Activated CD4-positive, alpha-beta T cell treated with anti-CD3 and anti-CD28 coated beads for 36 hours (primary cell): ENCODE measurements around the gene CRTC2. TPM values are rescaled to one million over a fixed set of nuclear protein-coding genes. Genes with fewer than 3 reads are reported as not detected.
"Not testable (repeated sequence)": the region's sequence is repeated elsewhere in the genome, so short reads cannot be mapped to it uniquely, and the experiment has no call there.

ENCODE experiments used
- ATAC-seq: fragments of 200-7000 bp; cut with Tn5 transposase; one replicate; pipeline ENCODE4 v1.10.0; 2021; ENCODE audit warnings: mild to moderate bottlenecking, moderate library complexity
- CTCF ChIA-PET: fragments of 350-600 bp; sonication (Branson Sonifier 250); formaldehyde crosslinking; loops from one replicate; lab custom pipeline; 2021; ENCODE audit warnings: antibody characterized with exemption; lab: Charles Lee
- POLR2A ChIA-PET: fragments of 350-600 bp; sonication (Branson Sonifier 250); formaldehyde crosslinking; loops from one replicate; lab custom pipeline; 2021; ENCODE audit warnings: antibody characterized with exemption, inconsistent platforms; lab: Charles Lee
- DNase-seq: peaks from one replicate; pipeline ENCODE4 v3.0.0-alpha.2; 2020
- H3K27ac Mint-ChIP-seq: one replicate; pipeline ENCODE4 v1.8.0; 2021; ENCODE audit warnings: mixed read lengths
- H3K27me3 Mint-ChIP-seq: one replicate; pipeline ENCODE4 v1.8.0; 2021; ENCODE audit warnings: mixed read lengths
- H3K36me3 Mint-ChIP-seq: one replicate; pipeline ENCODE4 v1.8.0; 2021; ENCODE audit warnings: low read depth, mixed read lengths
- H3K4me1 Mint-ChIP-seq: one replicate; pipeline ENCODE4 v1.8.0; 2021; ENCODE audit warnings: mixed read lengths
- H3K4me3 Mint-ChIP-seq: one replicate; pipeline ENCODE4 v1.8.0; 2021; ENCODE audit warnings: mild to moderate bottlenecking, moderate library complexity, mixed read lengths
- H3K9me3 Mint-ChIP-seq: one replicate; pipeline ENCODE4 v1.8.0; 2021; ENCODE audit warnings: low read depth, mixed read lengths
- intact Hi-C, 2 experiments: fragments of 100-400 bp; cut with DNase I in 1 of 2; cut with micrococcal nuclease in 1 of 2; formaldehyde crosslinking; loops; one replicate each; pipeline versions ENCODE4 v1.14.2 to v1.15.1; 2022 to 2024; cut with DNase I, micrococcal nuclease
- total RNA-seq, 2 experiments: library from RNA; stranded (reverse); gene quantifications; one replicate each; pipeline ENCODE4 v1.2.3, GENCODE V29; 2021

The CRTC2 gene
- total RNA-seq = 10 to 100 TPM; 60.6 to 80.4 TPM

GRCh38 chr1:153958111-153958960 lies at the start of gene CRTC2:
Gene CRTC2, minus strand, starts transcription at chr1:153958612. Its CDS starts 115 bp downstream, at chr1:153958497.
- Mint-ChIP-seq H3K4me3 (peak within 1 kb of the TSS; percentile 99), H3K9me3 (no peaks in the 10 kb centered on the region), H3K27ac (peak within 1 kb of the TSS; percentile 95), H3K27me3 (no peaks in the 10 kb centered on the region), H3K36me3 (peaks cover 22% of the 10 kb centered on the region), H3K4me1 (peaks cover 55% of the 10 kb centered on the region)
- DNase-seq (peak; percentile 99), ATAC-seq (peak; percentile 90)
- CTCF ChIA-PET = interaction anchor here (0.7 to 3.2 kb wide), 6 partner anchors 12 to 468 kb away, joined by 3 to 12 read pairs (median 4); partner anchors contain the start of genes DENND4B, JTB and RAB13
- POLR2A ChIA-PET = interaction anchor here (0.8 to 2.9 kb wide), 4 partner anchors 9 to 32 kb away, joined by 3 to 12 read pairs (median 8); partner anchors contain the start of genes CREB3L4, JTB and RPS27
- intact Hi-C loops = loop anchor here (1.0 to 5.0 kb wide), 9 partner anchors 9 to 300 kb away; partner anchors contain the start of genes JTB (in 2 of the 2), RPS27 (in 2 of the 2), CREB3L4 (in 1 of the 2) and DENND4B (in 1 of the 2)

GRCh38 chr1:154006136-154006535 lies 47.7 kb upstream of the CRTC2 start:
- H3K4me3 Mint-ChIP-seq = no peak overlapping the region
- no peaks in the 10 kb centered on the region for H3K27me3 Mint-ChIP-seq
- intact Hi-C loops = no loop called here
- ChIA-PET CTCF (no interaction called here), POLR2A (no interaction called here)
- no peak overlapping the region for H3K27ac Mint-ChIP-seq
- DNase-seq (no peak), ATAC-seq (no peak)
- H3K4me1 Mint-ChIP-seq = no peaks in the 10 kb centered on the region
- H3K36me3 Mint-ChIP-seq = no peaks in the 10 kb centered on the region
- H3K9me3 Mint-ChIP-seq = no peaks in the 10 kb centered on the region

- DNase-seq = no peak
- no peaks in the 10 kb centered on the region for H3K27me3 Mint-ChIP-seq
- ATAC-seq = no peak
- peaks cover 6% of the 10 kb centered on the region for H3K36me3 Mint-ChIP-seq
- intact Hi-C loops = no loop called here
- no peaks in the 10 kb centered on the region for H3K4me1 Mint-ChIP-seq
- no peaks in the 10 kb centered on the region for H3K9me3 Mint-ChIP-seq
- POLR2A ChIA-PET = interaction anchor here (0.7 kb wide), 1 partner anchor 199 kb away, joined by 3 read pairs; no protein-coding TSS in a partner anchor
- no peak overlapping the region for H3K27ac Mint-ChIP-seq
- CTCF ChIA-PET = no interaction called here
- H3K4me3 Mint-ChIP-seq = no peak overlapping the region
Observed at GRCh38 chr1:154000420-154000819, 42.0 kb upstream of the CRTC2 start.

- CTCF ChIA-PET = interaction anchor here (1.2 kb wide), 1 partner anchor 321 kb away, joined by 3 read pairs; no protein-coding TSS in a partner anchor
- H3K4me3 Mint-ChIP-seq, H3K27ac Mint-ChIP-seq, H3K27me3 Mint-ChIP-seq, ATAC-seq, intact Hi-C loops, POLR2A ChIA-PET, DNase-seq, H3K9me3 Mint-ChIP-seq: not testable (repeated sequence)
- peaks cover 35% of the 10 kb centered on the region for H3K36me3 Mint-ChIP-seq
- peaks cover 21% of the 10 kb centered on the region for H3K4me1 Mint-ChIP-seq
Observed at GRCh38 chr1:153996882-153997281, 38.5 kb upstream of the CRTC2 start.

- intact Hi-C loops = no loop called here
- H3K4me1 Mint-ChIP-seq = peaks cover 26% of the 10 kb centered on the region
- H3K4me3 Mint-ChIP-seq = no peak overlapping the region
- ChIA-PET POLR2A (interaction anchor here (0.7 kb wide), 1 partner anchor 21 kb away, joined by 4 read pairs; no protein-coding TSS in a partner anchor), CTCF (interaction anchor here (0.8 kb wide), 3 partner anchors 11 to 177 kb away, joined by 3 to 4 read pairs (median 3); no protein-coding TSS in a partner anchor)
- ATAC-seq (no peak), DNase-seq (no peak)
- H3K9me3 Mint-ChIP-seq = no peaks in the 10 kb centered on the region
- H3K27me3 Mint-ChIP-seq = no peaks in the 10 kb centered on the region
- no peak overlapping the region for H3K27ac Mint-ChIP-seq
- peaks cover 48% of the 10 kb centered on the region for H3K36me3 Mint-ChIP-seq
Observed at GRCh38 chr1:153995640-153996039, 37.2 kb upstream of the CRTC2 start.

- Mint-ChIP-seq H3K27me3 (no peaks in the 10 kb centered on the region), H3K4me3 (no peak overlapping the region), H3K36me3 (peaks cover 49% of the 10 kb centered on the region), H3K27ac (peak overlapping the region; percentile 37), H3K4me1 (peaks cover 29% of the 10 kb centered on the region), H3K9me3 (no peaks in the 10 kb centered on the region)
- ChIA-PET POLR2A (interaction anchor here (0.6 kb wide), 1 partner anchor 270 kb away, joined by 4 read pairs; no protein-coding TSS in a partner anchor), CTCF (interaction anchor here (0.8 kb wide), 2 partner anchors 11 to 177 kb away, joined by 3 read pairs; no protein-coding TSS in a partner anchor)
- no peak for ATAC-seq
- DNase-seq = no peak
- intact Hi-C loops = no loop called here
Observed at GRCh38 chr1:153995202-153995601, 36.8 kb upstream of the CRTC2 start.

- ATAC-seq (no peak), DNase-seq (no peak)
- H3K4me3 Mint-ChIP-seq = peak overlapping the region; percentile 93
- ChIA-PET CTCF (interaction anchor here (0.6 to 7.7 kb wide), 3 partner anchors 16 to 1329 kb away, joined by 3 to 66 read pairs (median 4); partner anchors contain the start of genes JTB and RUSC1), POLR2A (interaction anchor here (0.6 to 2.0 kb wide), 6 partner anchors 14 to 88 kb away, joined by 3 to 25 read pairs (median 16); partner anchors contain the start of genes DENND4B, GATAD2B, JTB and SLC39A1)
- peaks cover 49% of the 10 kb centered on the region for H3K36me3 Mint-ChIP-seq
- H3K4me1 Mint-ChIP-seq = peaks cover 39% of the 10 kb centered on the region
- no peaks in the 10 kb centered on the region for H3K27me3 Mint-ChIP-seq
- no peaks in the 10 kb centered on the region for H3K9me3 Mint-ChIP-seq
- peak overlapping the region; percentile 96 for H3K27ac Mint-ChIP-seq
- intact Hi-C loops = loop anchor here (2.0 to 5.0 kb wide), 7 partner anchors 69 to 335 kb away; partner anchors contain the start of genes ATP8B2 (in 1 of the 2), GATAD2B (in 1 of the 2), HAX1 (in 1 of the 2) and NUP210L (in 1 of the 2)
Observed at GRCh38 chr1:153991806-153992205, 33.4 kb upstream of the CRTC2 start.

GRCh38 chr1:153991151-153991630 lies 32.8 kb upstream of the CRTC2 start:
- intact Hi-C loops = loop anchor here (2.0 to 5.0 kb wide), 7 partner anchors 68 to 336 kb away; partner anchors contain the start of genes ATP8B2 (in 1 of the 2), GATAD2B (in 1 of the 2), HAX1 (in 1 of the 2) and NUP210L (in 1 of the 2)
- Mint-ChIP-seq H3K4me3 (peak overlapping the region; percentile 93), H3K27ac (peak overlapping the region; percentile 96), H3K36me3 (peaks cover 49% of the 10 kb centered on the region), H3K4me1 (peaks cover 44% of the 10 kb centered on the region), H3K27me3 (no peaks in the 10 kb centered on the region), H3K9me3 (no peaks in the 10 kb centered on the region)
- DNase-seq (no peak), ATAC-seq (no peak)
- CTCF ChIA-PET = interaction anchor here (0.6 to 7.7 kb wide), 4 partner anchors 15 to 1059 kb away, joined by 3 to 66 read pairs (median 5); partner anchors contain the start of gene JTB
- POLR2A ChIA-PET = interaction anchor here (0.5 to 2.0 kb wide), 14 partner anchors 11 to 459 kb away, joined by 3 to 41 read pairs (median 5); partner anchors contain the start of genes CREB3L4, CRTC2, DENND4B and GATAD2B

GRCh38 chr1:153990468-153991150 lies 32.2 kb upstream of the CRTC2 start, which contains the start of gene RPS27:
Gene RPS27, plus strand, starts transcription at chr1:153990762. Its CDS starts 35 bp downstream, at chr1:153990797.
- H3K36me3 Mint-ChIP-seq = peaks cover 46% of the 10 kb centered on the region
- POLR2A ChIA-PET = interaction anchor here (0.5 to 2.0 kb wide), 27 partner anchors 8 to 459 kb away, joined by 3 to 41 read pairs (median 4); partner anchors contain the start of genes CHTOP, CREB3L4, CRTC2 and DENND4B
- peaks cover 49% of the 10 kb centered on the region for H3K4me1 Mint-ChIP-seq

GRCh38 chr1:153987621-153988020 lies 29.2 kb upstream of the CRTC2 start:
- Mint-ChIP-seq H3K4me3 (no peak overlapping the region), H3K27ac (no peak overlapping the region), H3K9me3 (no peaks in the 10 kb centered on the region), H3K36me3 (peaks cover 22% of the 10 kb centered on the region), H3K27me3 (no peaks in the 10 kb centered on the region), H3K4me1 (peaks cover 47% of the 10 kb centered on the region)
- intact Hi-C loops = loop anchor here (1.0 to 5.0 kb wide), 3 partner anchors 21 to 477 kb away; partner anchors contain the start of genes CREB3L4 (in 1 of the 2) and DENND4B (in 1 of the 2)
- ATAC-seq (no peak), DNase-seq (no peak)
- ChIA-PET POLR2A (no interaction called here), CTCF (interaction anchor here (0.5 to 7.7 kb wide), 25 partner anchors 11 to 477 kb away, joined by 3 to 66 read pairs (median 4); partner anchors contain the start of genes CREB3L4, CRTC2, DENND4B and JTB)

More at GRCh38 chr1:153990468-153991150, 32.2 kb upstream of the CRTC2 start, which contains the start of gene RPS27:
- intact Hi-C loops = loop anchor here (1.0 to 5.0 kb wide), 18 partner anchors 13 to 337 kb away; partner anchors contain the start of genes CRTC2 (in 2 of the 2), HAX1 (in 2 of the 2), ATP8B2 (in 1 of the 2) and DENND4B (in 1 of the 2)
- ATAC-seq (peak; percentile 90), DNase-seq (peak; percentile 91)
- no peaks in the 10 kb centered on the region for H3K9me3 Mint-ChIP-seq
- H3K27ac Mint-ChIP-seq = peak within 1 kb of the TSS; percentile 96
- CTCF ChIA-PET = interaction anchor here (0.6 to 7.7 kb wide), 9 partner anchors 15 to 1059 kb away, joined by 3 to 66 read pairs (median 3); partner anchors contain the start of genes GATAD2B and JTB
- no peaks in the 10 kb centered on the region for H3K27me3 Mint-ChIP-seq
- peak within 1 kb of the TSS; percentile 93 for H3K4me3 Mint-ChIP-seq
